HG03196 (cell line): ENCODE data around the gene PREX1.
A peak's percentile ranks its signal among the peaks of the same experiment; 100 is the strongest.
"Not testable (repeated sequence)": the region's sequence is repeated elsewhere in the genome, so short reads cannot be mapped to it uniquely, and the experiment has no call there.

ENCODE experiments used
- ATAC-seq: cut with Tn5 transposase; IDR thresholded peaks from one replicate; pipeline ENCODE4 v1.9.1; 2021; ENCODE audit not compliant: unreplicated experiment

Gene PREX1

DNA sequence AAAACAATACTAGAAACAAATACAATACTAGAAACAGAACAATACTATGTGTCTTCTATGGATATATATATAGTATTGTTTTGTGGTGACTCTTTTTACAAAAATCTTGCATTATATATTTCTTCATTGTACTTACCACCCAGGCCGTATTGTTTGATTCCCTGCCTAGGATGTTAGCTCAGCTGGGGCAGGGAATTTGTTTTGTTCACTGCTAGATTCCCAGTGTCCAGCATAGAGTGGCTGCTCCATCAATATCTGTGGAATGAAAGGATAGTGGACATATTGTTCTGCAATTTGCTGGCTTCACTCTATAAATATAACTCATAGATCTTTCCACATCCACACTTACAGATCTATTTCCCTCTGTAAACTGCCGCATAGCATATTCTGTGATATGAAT lies 21.5 kb upstream of the PREX1 start:
- ATAC-seq = no peak

DNA sequence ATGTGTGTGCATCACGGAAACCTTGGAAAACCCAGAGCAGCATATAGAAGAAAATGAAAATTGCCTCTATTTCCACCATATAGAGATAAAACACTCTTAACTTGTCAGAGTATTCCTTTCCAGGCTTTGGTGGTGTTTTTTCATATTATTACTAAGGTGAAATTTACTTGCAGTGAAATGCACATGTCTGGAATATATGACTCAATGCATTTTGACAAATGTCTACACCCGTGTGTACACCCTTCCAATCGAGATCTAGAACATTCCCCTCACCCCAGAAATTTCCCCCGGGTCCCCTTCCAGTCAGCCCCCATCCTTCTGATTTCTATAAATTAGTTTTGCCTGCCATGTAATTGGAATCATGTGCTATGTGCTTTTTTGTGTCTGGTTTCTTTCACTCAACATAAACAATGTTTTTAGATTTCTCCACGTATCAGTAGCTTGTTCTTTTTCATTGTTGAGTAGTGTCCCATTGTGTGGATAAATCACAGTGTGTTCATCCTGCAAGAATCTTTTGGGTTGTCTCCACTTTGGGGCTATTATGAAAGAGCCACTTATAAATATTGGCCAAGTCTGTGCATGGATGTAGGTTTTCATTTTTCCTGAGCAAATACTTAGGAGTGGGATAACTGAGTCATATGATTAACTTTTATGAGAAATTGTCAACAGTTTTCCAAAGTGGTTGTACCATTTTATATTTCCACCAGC lies 19.9 kb upstream of the PREX1 start:
- no peak for ATAC-seq

DNA sequence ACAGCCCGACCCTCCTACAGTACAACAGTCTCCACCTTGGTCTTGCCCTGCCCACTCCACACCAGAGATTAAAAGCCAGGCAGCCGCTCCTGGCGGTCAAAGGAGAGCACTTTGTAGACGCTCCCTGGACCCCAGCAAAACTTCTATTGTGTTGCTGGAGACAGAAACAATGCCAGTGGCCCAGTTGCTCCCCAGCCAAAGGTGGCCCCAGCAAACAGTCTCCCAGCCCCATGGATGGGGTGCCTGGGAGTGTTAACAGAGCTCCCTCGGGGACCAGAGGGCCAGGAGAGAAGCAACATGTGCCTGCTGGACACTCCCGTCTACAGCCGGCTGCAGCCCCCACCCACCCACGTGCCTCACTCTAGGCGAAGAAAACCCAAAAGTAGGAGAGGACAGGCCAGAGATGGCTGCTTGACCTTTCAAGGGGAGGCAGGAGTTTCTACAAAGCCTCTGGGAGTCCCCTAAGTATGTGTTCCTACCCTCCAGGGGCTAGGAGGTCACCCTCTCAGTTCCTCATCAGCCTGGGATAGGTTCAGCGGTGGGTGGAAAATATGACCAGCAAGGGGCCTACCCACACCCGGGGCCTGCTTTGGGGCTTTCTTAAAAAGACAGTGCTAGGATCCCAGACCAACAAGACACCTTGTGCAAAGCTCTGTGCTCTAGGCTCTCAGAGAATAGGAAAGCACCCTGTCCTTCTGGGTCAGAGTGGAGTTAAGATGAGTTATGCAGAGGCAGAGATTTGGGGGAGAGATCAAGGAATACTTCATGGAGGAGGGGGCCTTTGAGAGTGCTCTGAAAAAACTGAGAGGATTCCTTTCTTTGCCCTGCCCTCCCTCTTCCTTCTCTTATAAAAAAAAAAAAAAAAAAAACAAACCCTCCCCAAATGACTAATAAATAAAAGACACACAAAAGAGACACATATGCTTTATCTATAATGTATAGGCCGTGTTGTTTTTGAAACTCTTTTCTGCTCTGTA lies 19.0 kb upstream of the PREX1 start:
- peak; percentile 81 for ATAC-seq

- no peak for ATAC-seq
Observed at GRCh38 chr20:48845721-48846306, 18.0 kb upstream of the PREX1 start.

DNA sequence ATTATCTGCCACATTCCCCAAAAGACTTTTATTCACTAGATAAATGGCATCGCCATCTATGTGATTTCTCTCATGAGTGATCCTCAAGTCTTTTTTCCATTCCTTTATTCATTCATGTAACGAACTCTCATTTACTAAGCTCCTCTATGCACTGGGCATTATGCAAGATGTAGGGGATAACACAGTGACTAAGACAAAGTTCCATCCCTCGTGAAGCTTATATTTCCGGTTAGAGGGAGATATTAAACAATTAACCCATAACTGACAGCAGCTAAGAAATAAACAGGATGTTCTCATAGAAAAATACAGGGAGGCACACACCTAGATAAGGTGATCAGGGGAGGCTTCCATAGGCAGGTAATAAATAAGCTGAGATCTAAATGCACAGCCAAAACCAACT lies 17.2 kb upstream of the PREX1 start:
- no peak for ATAC-seq

- ATAC-seq = not testable (repeated sequence)
Observed at GRCh38 chr20:48843896-48844295, 16.1 kb upstream of the PREX1 start.

DNA sequence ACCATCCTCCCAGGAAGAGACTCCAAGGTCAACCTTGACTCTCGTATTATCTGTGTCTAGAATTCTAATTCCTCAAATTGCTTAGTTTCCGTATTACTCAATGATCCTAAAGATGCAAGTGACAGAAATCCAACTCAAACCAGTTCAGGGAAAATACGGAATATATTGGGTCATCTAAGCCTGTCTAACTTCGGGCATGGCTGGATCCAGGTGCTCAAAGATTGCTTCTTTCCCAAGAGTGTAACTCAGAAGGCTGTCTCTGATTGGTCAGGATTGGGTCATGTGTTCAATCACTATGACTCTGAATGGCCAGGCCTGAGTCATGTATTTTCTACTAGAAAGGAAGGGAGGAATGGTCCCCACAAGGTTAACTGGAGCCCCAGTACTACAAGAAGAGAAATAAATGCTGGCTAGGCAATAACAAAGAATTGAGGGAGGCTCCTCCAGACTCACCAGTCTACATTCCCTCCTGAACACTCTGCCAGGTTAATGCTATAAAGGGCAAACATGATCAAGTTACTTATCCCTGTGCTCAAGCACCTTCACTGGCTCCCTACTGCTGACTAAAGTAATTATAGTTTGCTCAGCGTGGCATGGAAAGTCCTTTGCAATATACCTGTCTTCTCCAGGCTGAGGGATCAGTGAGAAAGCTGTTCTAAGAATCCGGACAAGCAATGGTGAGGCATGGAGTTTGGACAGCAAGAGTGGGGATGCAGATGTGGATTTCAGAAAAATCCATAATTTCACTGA lies 15.4 kb upstream of the PREX1 start:
- ATAC-seq = no peak

DNA sequence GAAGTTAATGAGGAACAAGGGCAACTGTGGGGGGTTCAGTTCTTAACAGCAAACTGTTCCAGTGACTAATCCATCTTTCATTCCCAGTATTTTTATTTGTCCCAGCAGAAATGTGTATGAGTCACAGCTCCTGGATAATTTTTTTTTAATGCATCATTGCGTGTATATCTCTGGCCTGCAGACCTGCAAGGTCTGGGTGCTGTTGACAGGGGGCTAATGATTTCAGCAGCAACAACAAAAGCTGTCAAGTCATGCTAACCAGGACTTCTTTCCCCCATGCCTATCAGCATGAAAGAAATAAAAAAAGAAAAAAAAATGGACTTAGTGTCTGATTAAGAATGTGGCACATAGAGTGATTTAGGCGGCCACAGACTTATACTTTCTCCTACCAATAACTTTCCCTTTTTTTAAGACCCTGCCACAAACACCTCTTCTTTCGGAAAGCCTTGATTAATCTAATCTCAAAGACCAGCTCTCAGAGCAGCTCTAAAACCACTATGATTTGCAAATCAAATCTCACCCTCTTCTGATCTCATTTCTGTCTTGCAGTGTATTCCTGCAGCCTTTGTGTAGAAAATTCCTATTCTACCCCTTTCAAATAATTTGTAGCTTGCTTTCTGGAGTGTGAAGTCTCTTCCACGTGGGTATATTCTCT lies 14.2 kb upstream of the PREX1 start:
- ATAC-seq = no peak

DNA sequence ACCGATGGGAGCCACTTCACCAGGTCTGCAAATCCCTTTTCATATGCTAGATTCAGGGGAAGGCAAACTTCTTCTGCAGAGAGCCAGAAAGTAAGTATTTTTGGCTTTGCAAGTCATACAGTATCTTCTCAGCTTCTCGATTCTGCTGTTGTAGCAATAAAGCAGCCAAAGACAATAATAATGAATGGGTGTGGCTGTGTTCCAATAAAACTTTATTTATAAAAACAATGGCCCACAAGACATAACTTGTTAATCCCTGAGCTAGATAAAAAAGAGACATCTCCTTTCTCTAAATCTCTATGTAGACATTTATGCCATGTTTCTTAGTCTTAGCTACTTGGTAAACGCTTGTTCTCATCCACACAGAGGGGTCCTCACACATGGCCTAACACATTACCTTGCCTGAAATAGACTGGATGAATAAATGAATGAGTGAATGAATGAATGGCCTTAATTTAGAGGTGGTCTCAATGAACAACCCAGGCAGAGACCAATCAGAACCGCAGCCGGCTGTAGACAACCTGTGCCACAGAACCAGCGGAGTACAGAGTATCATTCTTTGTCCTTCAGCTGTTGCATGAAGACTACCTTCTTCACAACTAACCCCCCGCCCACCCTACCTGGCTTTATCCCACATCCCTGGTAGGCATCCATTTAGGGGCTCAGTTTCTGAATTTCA lies 13.5 kb upstream of the PREX1 start:
- ATAC-seq = no peak

- no peak for ATAC-seq
Observed at GRCh38 chr20:48839154-48839917, 11.5 kb upstream of the PREX1 start.

DNA sequence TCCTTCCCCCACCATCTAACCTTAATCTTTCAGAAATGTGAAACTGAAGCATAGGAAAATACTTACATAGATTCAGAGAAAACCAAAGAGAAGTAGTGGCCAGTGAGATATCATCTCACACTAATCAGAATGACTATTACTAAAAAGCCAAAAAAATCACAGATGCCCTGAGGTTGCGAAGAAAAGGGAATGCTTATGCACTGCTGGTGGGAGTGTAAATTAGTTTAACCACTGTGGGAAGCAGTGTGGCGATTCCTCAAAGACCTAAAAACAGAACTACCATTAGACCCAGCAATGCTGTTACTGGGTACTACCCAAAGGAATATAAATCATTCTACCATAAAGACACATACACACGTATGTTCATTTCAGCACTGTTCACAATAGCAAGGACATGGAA lies 9.2 kb upstream of the PREX1 start:
- ATAC-seq = no peak

DNA sequence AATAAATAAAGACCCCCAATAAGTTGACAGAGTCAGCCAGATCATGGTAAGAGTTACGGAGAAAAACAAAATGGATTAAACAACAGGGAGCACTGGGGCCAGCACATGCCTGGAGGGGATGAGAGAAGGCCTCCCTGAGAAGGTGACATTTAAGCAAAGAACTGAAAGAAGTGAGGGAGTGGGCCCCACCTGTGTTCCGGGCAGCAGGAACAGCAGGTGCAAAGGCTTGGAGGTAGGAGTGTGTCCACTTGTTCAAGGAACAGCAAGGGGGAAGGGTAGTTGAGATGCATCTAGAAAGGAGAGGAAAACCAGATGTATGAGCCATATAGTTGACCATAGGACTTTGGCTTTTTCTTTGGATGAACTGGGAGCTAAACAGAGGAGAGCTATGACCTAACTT lies 7.6 kb upstream of the PREX1 start:
- no peak for ATAC-seq

- no peak for ATAC-seq
Observed at GRCh38 chr20:48834278-48834677, 6.5 kb upstream of the PREX1 start.

GRCh38 chr20:48832405-48832730 lies 4.6 kb upstream of the PREX1 start:
- no peak for ATAC-seq

GRCh38 chr20:48831718-48832404 lies 4.1 kb upstream of the PREX1 start:
- ATAC-seq = no peak

DNA sequence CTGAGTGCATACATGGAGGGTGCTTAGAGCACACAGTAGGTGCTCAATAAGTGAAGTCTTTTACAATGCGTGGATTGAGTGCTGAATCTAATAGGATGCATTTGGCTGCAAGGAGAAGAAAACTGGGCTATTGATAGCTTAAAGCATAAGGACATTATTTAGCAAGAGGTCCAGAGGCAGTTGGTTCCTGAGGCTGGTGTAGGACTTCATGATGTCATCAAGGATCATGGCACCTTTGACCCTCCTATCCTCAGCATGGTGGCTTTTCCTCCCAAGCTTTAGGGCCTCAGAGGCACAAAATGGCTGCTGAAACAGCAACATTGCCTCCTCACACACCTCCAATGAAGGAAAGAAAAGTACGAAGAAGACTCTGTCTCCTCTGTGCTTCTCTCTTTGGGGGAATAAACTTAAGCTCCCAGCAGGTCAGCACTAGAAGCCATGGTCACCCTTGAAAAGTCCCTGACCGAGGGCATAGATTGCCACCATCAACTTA lies 3.1 kb upstream of the PREX1 start:
- ATAC-seq = no peak

GRCh38 chr20:48829940-48830339 lies 2.1 kb upstream of the PREX1 start:
- no peak for ATAC-seq

GRCh38 chr20:48828734-48829460 lies 1.1 kb upstream of the PREX1 start:
- no peak for ATAC-seq
